HEK293 (cell line): Measurements from ENCODE around the gene CYP27C1.

Source experiments
- AEBP2 ChIP-seq: fragments of 450-650 bp; formaldehyde crosslinking; IDR thresholded peaks from 2 replicates; pipeline ENCODE4 v1.5.1; 2016; ENCODE audit warnings: missing biosample characterization, missing genetic modification characterization, borderline replicate concordance
- KLF10 ChIP-seq: fragments of 450-650 bp; IDR thresholded peaks from 2 replicates; pipeline ENCODE4 v1.5.1; 2018; ENCODE audit warnings: missing biosample characterization, mild to moderate bottlenecking, missing genetic modification characterization
- SCRT2 ChIP-seq: fragments of 450-650 bp; formaldehyde crosslinking; IDR thresholded peaks from 2 replicates; pipeline ENCODE4 v1.5.1; 2016; ENCODE audit warnings: missing biosample characterization, missing genetic modification characterization
- TSHZ1 ChIP-seq: fragments of 450-650 bp; formaldehyde crosslinking; IDR thresholded peaks from 2 replicates; pipeline ENCODE4 v1.5.1; 2016; ENCODE audit warnings: missing biosample characterization, missing genetic modification characterization, borderline replicate concordance
- ZBTB1 ChIP-seq: fragments of 450-650 bp; formaldehyde crosslinking; IDR thresholded peaks from 2 replicates; pipeline ENCODE4 v1.5.1; 2016; ENCODE audit warnings: missing biosample characterization, missing genetic modification characterization
- ZBTB11 ChIP-seq: fragments of 450-650 bp; formaldehyde crosslinking; conservative IDR thresholded peaks from 2 replicates; pipeline ENCODE4 v1.5.1; 2016; ENCODE audit warnings: low read depth, missing biosample characterization, missing genetic modification characterization
- ZNF155 ChIP-seq: fragments of 450-650 bp; formaldehyde crosslinking; IDR thresholded peaks from 2 replicates; pipeline ENCODE4 v1.5.1; 2016; ENCODE audit warnings: missing biosample characterization, missing genetic modification characterization
- ZNF19 ChIP-seq: fragments of 450-650 bp; formaldehyde crosslinking; IDR thresholded peaks from 2 replicates; pipeline ENCODE4; 2016; ENCODE audit warnings: missing biosample characterization, missing genetic modification characterization, low read depth
- ZNF223 ChIP-seq: fragments of 450-650 bp; formaldehyde crosslinking; IDR thresholded peaks from 2 replicates; pipeline ENCODE4 v1.5.1; 2016; ENCODE audit warnings: missing biosample characterization, missing genetic modification characterization
- ZNF341 ChIP-seq: fragments of 450-650 bp; formaldehyde crosslinking; IDR thresholded peaks from 2 replicates; pipeline ENCODE4; 2016; ENCODE audit warnings: low read depth, missing biosample characterization, missing genetic modification characterization
- ZNF48 ChIP-seq: fragments of 450-650 bp; formaldehyde crosslinking; IDR thresholded peaks from 2 replicates; pipeline ENCODE4 v1.5.1; 2016; ENCODE audit warnings: missing biosample characterization, missing genetic modification characterization
- ZNF549 ChIP-seq: fragments of 450-650 bp; IDR thresholded peaks from 2 replicates; pipeline ENCODE4 v1.5.1; 2018; ENCODE audit warnings: missing biosample characterization, missing genetic modification characterization, mild to moderate bottlenecking, inconsistent platforms, moderate library complexity
- ZNF560 ChIP-seq: fragments of 450-650 bp; formaldehyde crosslinking; IDR thresholded peaks from 2 replicates; pipeline ENCODE4 v1.5.1; 2017; ENCODE audit warnings: missing biosample characterization, missing genetic modification characterization, borderline replicate concordance
- ZNF610 ChIP-seq: fragments of 450-650 bp; formaldehyde crosslinking; IDR thresholded peaks from 2 replicates; pipeline ENCODE4 v1.5.1; 2016; ENCODE audit warnings: missing biosample characterization, missing genetic modification characterization, borderline replicate concordance
- ZNF747 ChIP-seq: fragments of 450-650 bp; formaldehyde crosslinking; IDR thresholded peaks from 2 replicates; pipeline ENCODE4 v1.5.1; 2016; ENCODE audit warnings: missing biosample characterization, missing genetic modification characterization
- ZNF768 ChIP-seq: fragments of 450-650 bp; formaldehyde crosslinking; IDR thresholded peaks from 2 replicates; pipeline ENCODE4 v1.5.1; 2018; ENCODE audit warnings: missing biosample characterization, mild to moderate bottlenecking, missing genetic modification characterization
- ZNF843 ChIP-seq: fragments of 450-650 bp; formaldehyde crosslinking; IDR thresholded peaks from 2 replicates; pipeline ENCODE4 v1.5.1; 2016; ENCODE audit warnings: missing biosample characterization, missing genetic modification characterization
- TF ChIP-seq, protein P1 (sequence below): fragments of 450-650 bp; formaldehyde crosslinking; IDR thresholded peaks from 2 replicates; pipeline ENCODE4 v1.5.1; 2016; ENCODE audit warnings: missing biosample characterization, missing genetic modification characterization
- TF ChIP-seq, protein P2 (sequence below): fragments of 450-650 bp; formaldehyde crosslinking; IDR thresholded peaks from 2 replicates; pipeline ENCODE4 v1.5.1; 2016; ENCODE audit warnings: missing biosample characterization, missing genetic modification characterization
- TF ChIP-seq, protein P3 (sequence below): fragments of 450-650 bp; formaldehyde crosslinking; IDR thresholded peaks from 2 replicates; pipeline ENCODE4 v1.5.1; 2016; ENCODE audit warnings: missing biosample characterization, missing genetic modification characterization
- TF ChIP-seq, protein P4 (sequence below): fragments of 450-650 bp; formaldehyde crosslinking; IDR thresholded peaks from 2 replicates; pipeline ENCODE4 v1.5.1; 2016; ENCODE audit warnings: missing biosample characterization, missing genetic modification characterization

The CYP27C1 gene

GRCh38 chr2:127197475-127198385, 22.4 kb downstream of the CYP27C1 start (continued):
- TF ChIP-seq, protein P1, sequence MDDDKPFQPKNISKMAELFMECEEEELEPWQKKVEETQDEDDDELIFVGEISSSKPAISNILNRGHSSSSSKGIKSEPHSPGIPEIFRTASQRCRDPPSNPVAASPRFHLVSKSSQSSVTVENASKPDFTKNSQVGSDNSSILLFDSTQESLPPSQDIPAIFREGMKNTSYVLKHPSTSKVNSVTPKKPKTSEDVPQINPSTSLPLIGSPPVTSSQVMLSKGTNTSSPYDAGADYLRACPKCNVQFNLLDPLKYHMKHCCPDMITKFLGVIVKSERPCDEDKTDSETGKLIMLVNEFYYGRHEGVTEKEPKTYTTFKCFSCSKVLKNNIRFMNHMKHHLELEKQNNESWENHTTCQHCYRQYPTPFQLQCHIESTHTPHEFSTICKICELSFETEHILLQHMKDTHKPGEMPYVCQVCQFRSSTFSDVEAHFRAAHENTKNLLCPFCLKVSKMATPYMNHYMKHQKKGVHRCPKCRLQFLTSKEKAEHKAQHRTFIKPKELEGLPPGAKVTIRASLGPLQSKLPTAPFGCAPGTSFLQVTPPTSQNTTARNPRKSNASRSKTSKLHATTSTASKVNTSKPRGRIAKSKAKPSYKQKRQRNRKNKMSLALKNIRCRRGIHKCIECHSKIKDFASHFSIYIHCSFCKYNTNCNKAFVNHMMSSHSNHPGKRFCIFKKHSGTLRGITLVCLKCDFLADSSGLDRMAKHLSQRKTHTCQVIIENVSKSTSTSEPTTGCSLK = no peak
- no peak for TF ChIP-seq ZBTB11
- TF ChIP-seq ZNF549 (tag by site-specific recombination) = no peak
- TF ChIP-seq ZNF610 (tag by site-specific recombination) = no peak
- TF ChIP-seq, protein P2, sequence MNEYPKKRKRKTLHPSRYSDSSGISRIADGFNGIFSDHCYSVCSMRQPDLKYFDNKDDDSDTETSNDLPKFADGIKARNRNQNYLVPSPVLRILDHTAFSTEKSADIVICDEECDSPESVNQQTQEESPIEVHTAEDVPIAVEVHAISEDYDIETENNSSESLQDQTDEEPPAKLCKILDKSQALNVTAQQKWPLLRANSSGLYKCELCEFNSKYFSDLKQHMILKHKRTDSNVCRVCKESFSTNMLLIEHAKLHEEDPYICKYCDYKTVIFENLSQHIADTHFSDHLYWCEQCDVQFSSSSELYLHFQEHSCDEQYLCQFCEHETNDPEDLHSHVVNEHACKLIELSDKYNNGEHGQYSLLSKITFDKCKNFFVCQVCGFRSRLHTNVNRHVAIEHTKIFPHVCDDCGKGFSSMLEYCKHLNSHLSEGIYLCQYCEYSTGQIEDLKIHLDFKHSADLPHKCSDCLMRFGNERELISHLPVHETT (tag by site-specific recombination) = no peak
- no peak for TF ChIP-seq KLF10 (tag by site-specific recombination)
- no peak for TF ChIP-seq ZNF48
- no peak for TF ChIP-seq ZNF747 (tag by site-specific recombination)
- TF ChIP-seq ZBTB1 (tag by site-specific recombination) = no peak
- no peak for TF ChIP-seq AEBP2 (tag by site-specific recombination)
- TF ChIP-seq ZNF768 (tag by site-specific recombination) = no peak
- TF ChIP-seq, protein P3, sequence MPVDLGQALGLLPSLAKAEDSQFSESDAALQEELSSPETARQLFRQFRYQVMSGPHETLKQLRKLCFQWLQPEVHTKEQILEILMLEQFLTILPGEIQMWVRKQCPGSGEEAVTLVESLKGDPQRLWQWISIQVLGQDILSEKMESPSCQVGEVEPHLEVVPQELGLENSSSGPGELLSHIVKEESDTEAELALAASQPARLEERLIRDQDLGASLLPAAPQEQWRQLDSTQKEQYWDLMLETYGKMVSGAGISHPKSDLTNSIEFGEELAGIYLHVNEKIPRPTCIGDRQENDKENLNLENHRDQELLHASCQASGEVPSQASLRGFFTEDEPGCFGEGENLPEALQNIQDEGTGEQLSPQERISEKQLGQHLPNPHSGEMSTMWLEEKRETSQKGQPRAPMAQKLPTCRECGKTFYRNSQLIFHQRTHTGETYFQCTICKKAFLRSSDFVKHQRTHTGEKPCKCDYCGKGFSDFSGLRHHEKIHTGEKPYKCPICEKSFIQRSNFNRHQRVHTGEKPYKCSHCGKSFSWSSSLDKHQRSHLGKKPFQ (tag by site-specific recombination) = no peak
- TF ChIP-seq, protein P4, sequence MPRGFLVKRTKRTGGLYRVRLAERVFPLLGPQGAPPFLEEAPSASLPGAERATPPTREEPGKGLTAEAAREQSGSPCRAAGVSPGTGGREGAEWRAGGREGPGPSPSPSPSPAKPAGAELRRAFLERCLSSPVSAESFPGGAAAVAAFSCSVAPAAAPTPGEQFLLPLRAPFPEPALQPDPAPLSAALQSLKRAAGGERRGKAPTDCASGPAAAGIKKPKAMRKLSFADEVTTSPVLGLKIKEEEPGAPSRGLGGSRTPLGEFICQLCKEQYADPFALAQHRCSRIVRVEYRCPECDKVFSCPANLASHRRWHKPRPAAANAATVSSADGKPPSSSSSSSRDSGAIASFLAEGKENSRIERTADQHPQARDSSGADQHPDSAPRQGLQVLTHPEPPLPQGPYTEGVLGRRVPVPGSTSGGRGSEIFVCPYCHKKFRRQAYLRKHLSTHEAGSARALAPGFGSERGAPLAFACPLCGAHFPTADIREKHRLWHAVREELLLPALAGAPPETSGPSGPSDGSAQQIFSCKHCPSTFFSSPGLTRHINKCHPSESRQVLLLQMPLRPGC = no peak
- TF ChIP-seq ZNF19 (tag by site-specific recombination) = no peak
- peak; percentile 53; the same call in 1 of the 2 replicates for TF ChIP-seq SCRT2 (tag by site-specific recombination)
- TF ChIP-seq TSHZ1 = no peak
- TF ChIP-seq ZNF155 (tag by site-specific recombination) = no peak
- TF ChIP-seq ZNF843 (tag by site-specific recombination) = no peak
- TF ChIP-seq ZNF341 (tag by site-specific recombination) = no peak
- no peak for TF ChIP-seq ZNF560
- TF ChIP-seq ZNF223 (tag by site-specific recombination) = no peak
